Spleen (tissue), 7 donors: Measurements from ENCODE around the gene GPR35.

ENCODE experiments used
- CTCF ChIP-seq, 11 experiments: fragments of 200-600 bp in 7 of 11; fragments of 450-650 bp in 4 of 11; sonication (generic) in 4 of 11; IDR thresholded peaks in 8 of 11; conservative IDR thresholded peaks in 3 of 11; 1 replicate in 7 of 11; 2 replicates in 4 of 11; pipeline versions ENCODE4 v1.4.0 to v1.8.0; 2016 to 2021; ENCODE audit warnings: antibody characterized with exemption in 11 of 11, inconsistent platforms in 4 of 11, mild to moderate bottlenecking in 1 of 11
- POLR2A ChIP-seq, 3 donors: fragments of 450-650 bp; IDR thresholded peaks; one replicate each; pipeline ENCODE4 v1.5.1; 2017; ENCODE audit warnings: antibody characterized with exemption in 3 of 3, mild to moderate bottlenecking in 1 of 3
- donor health status: DM: no; HTN: no; CAD: no; lungs with moderate emphysema.
- donor health status: DM: no; HTN: no; CAD: no.
- donor health status: DM: no; HTN: no; CAD: no.

GRCh38 chr2:240642061-240642805, 17.0 kb downstream of the GPR35 start:
- no peak for TF ChIP-seq POLR2A (IDR thresholded peaks at IDR 0.05)
- no peak for TF ChIP-seq CTCF (IDR thresholded peaks at IDR 0.05 in 8 of 11, conservative IDR thresholded peaks at IDR 0.05 in 3 of 11)
